HG03558 (cell line): ENCODE measurements around the gene DYSF.

Experiments
- ATAC-seq: cut with Tn5 transposase; IDR thresholded peaks from one replicate; pipeline ENCODE4 v1.9.1; 2021; ENCODE audit warnings: moderate number of reproducible peaks; ENCODE audit not compliant: unreplicated experiment; ENCODE audit errors: extremely low read depth

The DYSF gene

GRCh38 chr2:71521436-71521950, 68.1 kb downstream of the DYSF start:
- no peak for ATAC-seq

- no peak for ATAC-seq
Measured at GRCh38 chr2:71524476-71524875, 71.1 kb downstream of the DYSF start.

- ATAC-seq = no peak
Measured at GRCh38 chr2:71526141-71526540, 72.8 kb downstream of the DYSF start.

GRCh38 chr2:71526975-71527374, 73.6 kb downstream of the DYSF start:
- no peak for ATAC-seq

GRCh38 chr2:71528131-71528591, 74.8 kb downstream of the DYSF start:
- no peak for ATAC-seq

GRCh38 chr2:71528749-71529148, 75.4 kb downstream of the DYSF start:
- no peak for ATAC-seq

GRCh38 chr2:71530211-71530610, 76.8 kb downstream of the DYSF start:
- no peak for ATAC-seq

- no peak for ATAC-seq
Measured at GRCh38 chr2:71530641-71531332, 77.4 kb downstream of the DYSF start.

GRCh38 chr2:71531522-71532047, 78.2 kb downstream of the DYSF start:
- no peak for ATAC-seq

GRCh38 chr2:71532327-71532726, 79.0 kb downstream of the DYSF start:
- ATAC-seq = no peak

- no peak for ATAC-seq
Measured at GRCh38 chr2:71534201-71534600, 80.8 kb downstream of the DYSF start.

- ATAC-seq = no peak
Measured at GRCh38 chr2:71534826-71535225, 81.5 kb downstream of the DYSF start.

- no peak for ATAC-seq
Measured at GRCh38 chr2:71535526-71535925, 82.2 kb downstream of the DYSF start.

GRCh38 chr2:71536226-71536671, 82.9 kb downstream of the DYSF start:
- no peak for ATAC-seq

GRCh38 chr2:71538241-71538640, 84.9 kb downstream of the DYSF start:
- no peak for ATAC-seq

- ATAC-seq = no peak
Measured at GRCh38 chr2:71538656-71539265, 85.4 kb downstream of the DYSF start.

GRCh38 chr2:71540818-71541217, 87.5 kb downstream of the DYSF start:
- no peak for ATAC-seq

- ATAC-seq = no peak
Measured at GRCh38 chr2:71544919-71545571, 91.7 kb downstream of the DYSF start.

- no peak for ATAC-seq
Measured at GRCh38 chr2:71545572-71546274, 92.4 kb downstream of the DYSF start.

- ATAC-seq = no peak
Measured at GRCh38 chr2:71546275-71546638, 92.9 kb downstream of the DYSF start.
